ENCODE measurements around the gene FER.
"Not testable (repeated sequence)": the region's sequence is repeated elsewhere in the genome, so short reads cannot be mapped to it uniquely, and the experiment has no call there.

The FER gene

GRCh38 chr5:108957333-108957732 is 209.6 kb downstream of the FER start:
- DNase-seq (ENCODE audit: low read depth in 2 of 2): no peak

- DNase-seq (ENCODE audit: low read depth in 2 of 2): no peak
These were observed 219.2 kb downstream of the FER start for GRCh38 chr5:108966910-108967309.

GRCh38 chr5:108974594-108974993 is 226.9 kb downstream of the FER start:
- no peak for DNase-seq (ENCODE audit: low read depth in 2 of 2)

GRCh38 chr5:108975697-108976096 is 228.0 kb downstream of the FER start:
- no peak for DNase-seq (ENCODE audit: low read depth in 2 of 2)

GRCh38 chr5:108983461-108984092 is 235.9 kb downstream of the FER start:
- DNase-seq (ENCODE audit: low read depth in 2 of 2): peak; percentile 57

- DNase-seq (ENCODE audit: low read depth in 2 of 2): no peak
These were observed 242.2 kb downstream of the FER start for GRCh38 chr5:108989761-108990392.

GRCh38 chr5:108992396-108993085 is 244.8 kb downstream of the FER start:
- DNase-seq (ENCODE audit: low read depth in 2 of 2): not testable (repeated sequence)

- not testable (repeated sequence) for DNase-seq (ENCODE audit: low read depth in 2 of 2)
These were observed 245.7 kb downstream of the FER start for GRCh38 chr5:108993440-108993839.

GRCh38 chr5:108997720-108998119 is 250.0 kb downstream of the FER start:
- DNase-seq (ENCODE audit: low read depth in 2 of 2): no peak

- DNase-seq (ENCODE audit: low read depth in 2 of 2): no peak
These were observed 250.5 kb downstream of the FER start for GRCh38 chr5:108998216-108998615.

- no peak for DNase-seq (ENCODE audit: low read depth in 2 of 2)
These were observed 256.2 kb downstream of the FER start for GRCh38 chr5:109003928-109004327.

- DNase-seq (ENCODE audit: low read depth in 2 of 2): no peak
These were observed 257.8 kb downstream of the FER start for GRCh38 chr5:109005297-109006009.

- DNase-seq (ENCODE audit: low read depth in 2 of 2): no peak
These were observed 258.4 kb downstream of the FER start for GRCh38 chr5:109006129-109006528.

GRCh38 chr5:109016300-109016699 is 268.6 kb downstream of the FER start:
- DNase-seq (ENCODE audit: low read depth in 2 of 2): no peak

GRCh38 chr5:109022056-109022455 is 274.4 kb downstream of the FER start:
- DNase-seq (ENCODE audit: low read depth in 2 of 2): no peak

- not testable (repeated sequence) for DNase-seq (ENCODE audit: low read depth in 2 of 2)
These were observed 278.0 kb downstream of the FER start for GRCh38 chr5:109025729-109026128.

- no peak for DNase-seq (ENCODE audit: low read depth in 2 of 2)
These were observed 280.4 kb downstream of the FER start for GRCh38 chr5:109027983-109028607.

GRCh38 chr5:109028608-109029299 is 281.1 kb downstream of the FER start:
- DNase-seq (ENCODE audit: low read depth in 2 of 2): no peak

- DNase-seq (ENCODE audit: low read depth in 2 of 2): no peak
These were observed 282.1 kb downstream of the FER start for GRCh38 chr5:109029847-109030246.

GRCh38 chr5:109030360-109031143 is 282.9 kb downstream of the FER start:
- no peak for DNase-seq (ENCODE audit: low read depth in 2 of 2)

GRCh38 chr5:109034306-109034705 is 286.6 kb downstream of the FER start:
- no peak for DNase-seq (ENCODE audit: low read depth in 2 of 2)

Data from fibroblast of skin of left quadriceps (primary cell).